GM12878 (cell line): ENCODE data around the gene BOLA1.

Source experiments
- ASH2L ChIP-seq: fragments of 300-600, 200-600 bp; sonication (generic); IDR thresholded peaks from 2 replicates; pipeline ENCODE4 v1.6.1; 2017; ENCODE audit warnings: low read depth, mild to moderate bottlenecking, borderline replicate concordance
- CTCF ChIP-seq, 3 experiments: IDR thresholded peaks in 2 of 3; conservative IDR thresholded peaks in 1 of 3; 2 replicates each; pipeline ENCODE4 v1.5.1; 2011; ENCODE audit warnings: low read depth in 3 of 3, low read length in 3 of 3, mild to moderate bottlenecking in 3 of 3, control low read depth in 2 of 3, moderate library complexity in 2 of 3, inconsistent platforms in 1 of 3, mixed read lengths in 1 of 3; ENCODE audit not compliant: control insufficient read depth in 2 of 3, insufficient read depth in 1 of 3; ENCODE audit errors: extremely low read depth in 1 of 3
- EP300 ChIP-seq, 2 experiments: fragments of 150-350 bp in 1 of 2; IDR thresholded peaks; 2 replicates each; pipeline ENCODE4 v1.6.1; 2011 to 2012; ENCODE audit warnings: low read depth in 2 of 2, low read length in 2 of 2, borderline replicate concordance in 1 of 2, improper control_type of control experiment in 1 of 2, inconsistent platforms in 1 of 2; ENCODE audit not compliant: control insufficient read depth in 1 of 2
- IRF3 ChIP-seq: fragments of 450-650 bp; IDR thresholded peaks from 2 replicates; pipeline ENCODE4 v1.6.1; 2014; ENCODE audit warnings: mild to moderate bottlenecking
- PKNOX1 ChIP-seq: fragments of 450-650 bp; IDR thresholded peaks from 2 replicates; pipeline ENCODE4 v1.6.1; 2016; ENCODE audit warnings: mild to moderate bottlenecking
- SUZ12 ChIP-seq: fragments of 200-600 bp; sonication (generic); IDR thresholded peaks from one replicate; pipeline ENCODE4 v1.6.1; 2018; ENCODE audit warnings: antibody characterized with exemption, mild to moderate bottlenecking; ENCODE audit not compliant: unreplicated experiment
- YY1 ChIP-seq: IDR thresholded peaks from 2 replicates; pipeline ENCODE4 v1.6.1; 2011; ENCODE audit warnings: low read depth, mild to moderate bottlenecking, low read length
- ZSCAN29 ChIP-seq: fragments of 450-650 bp; IDR thresholded peaks from 2 replicates; pipeline ENCODE4 v1.6.1; 2017; ENCODE audit warnings: mild to moderate bottlenecking, moderate library complexity

GRCh38 chr1:149884433-149885338 is 14.7 kb upstream of the BOLA1 start:
- TF ChIP-seq ZSCAN29, result no peak
- no peak for TF ChIP-seq EP300 (IDR thresholded peaks at IDR 0.05; ENCODE audit: borderline replicate concordance in 1 of 2, control insufficient read depth in 1 of 2, low read depth in 2 of 2, low read length in 2 of 2)
- TF ChIP-seq ASH2L, result no peak
- no peak for TF ChIP-seq CTCF (IDR thresholded peaks at IDR 0.05 in 2 of 3, conservative IDR thresholded peaks at IDR 0.05 in 1 of 3; ENCODE audit: control insufficient read depth in 2 of 3, extremely low read depth in 1 of 3, insufficient read depth in 1 of 3, low read depth in 3 of 3, low read length in 3 of 3)
- TF ChIP-seq PKNOX1, result peak; percentile 93
- no peak for TF ChIP-seq SUZ12
- no peak for TF ChIP-seq IRF3
- TF ChIP-seq YY1, result no peak
